ENCODE measurements around the gene KIAA1958.

- TF ChIP-seq, protein P1, sequence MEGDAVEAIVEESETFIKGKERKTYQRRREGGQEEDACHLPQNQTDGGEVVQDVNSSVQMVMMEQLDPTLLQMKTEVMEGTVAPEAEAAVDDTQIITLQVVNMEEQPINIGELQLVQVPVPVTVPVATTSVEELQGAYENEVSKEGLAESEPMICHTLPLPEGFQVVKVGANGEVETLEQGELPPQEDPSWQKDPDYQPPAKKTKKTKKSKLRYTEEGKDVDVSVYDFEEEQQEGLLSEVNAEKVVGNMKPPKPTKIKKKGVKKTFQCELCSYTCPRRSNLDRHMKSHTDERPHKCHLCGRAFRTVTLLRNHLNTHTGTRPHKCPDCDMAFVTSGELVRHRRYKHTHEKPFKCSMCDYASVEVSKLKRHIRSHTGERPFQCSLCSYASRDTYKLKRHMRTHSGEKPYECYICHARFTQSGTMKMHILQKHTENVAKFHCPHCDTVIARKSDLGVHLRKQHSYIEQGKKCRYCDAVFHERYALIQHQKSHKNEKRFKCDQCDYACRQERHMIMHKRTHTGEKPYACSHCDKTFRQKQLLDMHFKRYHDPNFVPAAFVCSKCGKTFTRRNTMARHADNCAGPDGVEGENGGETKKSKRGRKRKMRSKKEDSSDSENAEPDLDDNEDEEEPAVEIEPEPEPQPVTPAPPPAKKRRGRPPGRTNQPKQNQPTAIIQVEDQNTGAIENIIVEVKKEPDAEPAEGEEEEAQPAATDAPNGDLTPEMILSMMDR (conservative IDR thresholded peaks at IDR 0.05; ENCODE audit: low read length): no peak
- TF ChIP-seq EZH2phosphoT487 (IDR thresholded peaks at IDR 0.05; ENCODE audit: borderline replicate concordance): no peak
Measured at GRCh38 chr9:112447283-112447761, 39.3 kb upstream of the KIAA1958 start.
